K562 (cell line): ENCODE data around the gene NRXN3. TPM values are rescaled to one million over a fixed set of nuclear protein-coding genes. Genes with fewer than 3 reads are reported as not detected.

Experiments used
- ATAC-seq: fragments of 200-7000 bp; cut with Tn5 transposase; 3 replicates; pipeline ENCODE4 v1.9.1; 2020; ENCODE audit warnings: moderate library complexity
- BruUV-seq: library from RNA; stranded (reverse); fragments of 400-500 nt; replicated peaks from 2 replicates; lab custom pipeline; 2021; lab: Mats Ljungman, UMichigan
- CTCF ChIA-PET: fragments of 300-600 bp; formaldehyde crosslinking; extraction: SDS; loops from one replicate; lab custom pipeline; 2021; ENCODE audit warnings: low intra/inter-chr PET ratio; lab: Yijun Ruan, JAX
- POLR2A ChIA-PET: fragments of 300-600, 350-650 bp; sonication (Branson Sonifier 250); formaldehyde crosslinking; extraction: SDS; loops from one replicate; lab custom pipeline; 2021; ENCODE audit warnings: antibody characterized with exemption, inconsistent platforms; lab: Yijun Ruan, JAX
- DNase-seq, 4 experiments: peaks; one replicate each; pipeline versions ENCODE4 v3.0.0 to v3.0.0-alpha.2; 2011 to 2018; ENCODE audit warnings: low spot score in 3 of 4, mixed read lengths in 3 of 4; ENCODE audit errors: extremely low read depth in 1 of 4
- FAIRE-seq: peaks from 2 replicates; lab custom pipeline; 2011; peaks lifted over from hg19 to GRCh38; lab: Jason Lieb, UNC
- H2AFZ ChIP-seq: 2 replicates; pipeline ENCODE4 v1.6.0; 2011; ENCODE audit warnings: low read depth, low read length, control low read depth, inconsistent platforms
- H3K27ac ChIP-seq: fragments of 200-600 bp; 3 replicates; pipeline ENCODE4 v1.8.0; 2011; ENCODE audit warnings: low read depth, mild to moderate bottlenecking, control low read depth, inconsistent platforms, low read length, moderate library complexity, mixed read lengths; ENCODE audit errors: extremely low read depth
- H3K27me3 ChIP-seq, 2 experiments: fragments of 300-600 bp in 1 of 2; 2 replicates in 1 of 2; 3 replicates in 1 of 2; pipeline versions ENCODE4 v1.6.0 to v1.8.0; 2011; ENCODE audit warnings: inconsistent platforms in 2 of 2, low read length in 2 of 2, mild to moderate bottlenecking in 1 of 2, mixed read lengths in 1 of 2, moderate library complexity in 1 of 2; ENCODE audit not compliant: control insufficient read depth in 2 of 2, insufficient read depth in 2 of 2
- H3K36me3 ChIP-seq: fragments of 300-600 bp; 3 replicates; pipeline ENCODE4 v1.8.0; 2011; ENCODE audit warnings: mild to moderate bottlenecking, low read length, inconsistent platforms; ENCODE audit not compliant: control insufficient read depth, insufficient read depth
- H3K4me1 ChIP-seq, 2 experiments: fragments of 200-600 bp in 1 of 2; replicated peaks in 1 of 2; 2 replicates in 1 of 2; 3 replicates in 1 of 2; pipeline versions ENCODE4 v1.5.1 to v1.8.0; 2011; ENCODE audit warnings: inconsistent platforms in 2 of 2, low read length in 2 of 2, mild to moderate bottlenecking in 1 of 2, mixed read lengths in 1 of 2, moderate library complexity in 1 of 2; ENCODE audit not compliant: control insufficient read depth in 2 of 2, insufficient read depth in 2 of 2
- H3K4me2 ChIP-seq: 2 replicates; pipeline ENCODE4 v1.6.1; 2011; ENCODE audit warnings: low read length, control low read depth, inconsistent platforms, mixed read lengths; ENCODE audit not compliant: insufficient read depth
- H3K4me3 ChIP-seq: fragments of 200-600 bp; sonication (generic), shearing (Covaris generic); 2 replicates; pipeline ENCODE4 v1.5.1; 2016; ENCODE audit warnings: control low read depth, inconsistent platforms
- H3K79me2 ChIP-seq: fragments of 200-600 bp; 3 replicates; pipeline ENCODE4 v1.8.0; 2011; ENCODE audit warnings: low read length, inconsistent platforms; ENCODE audit not compliant: control insufficient read depth, insufficient read depth
- H3K9ac ChIP-seq, 2 experiments: 2 replicates each; pipeline versions ENCODE4 v1.6.0 to v1.6.1; 2011; ENCODE audit warnings: low read depth in 2 of 2, low read length in 2 of 2, control low read depth in 1 of 2, inconsistent platforms in 1 of 2, mild to moderate bottlenecking in 1 of 2, mixed read lengths in 1 of 2; ENCODE audit not compliant: insufficient read depth in 1 of 2
- H3K9me1 ChIP-seq: one replicate; pipeline ENCODE4 v1.6.0; 2011; ENCODE audit warnings: inconsistent platforms, mild to moderate bottlenecking, low read length, moderate library complexity; ENCODE audit not compliant: control insufficient read depth, insufficient read depth
- H3K9me3 ChIP-seq: replicated peaks from 2 replicates; pipeline ENCODE4 v1.5.1; 2011; ENCODE audit warnings: low read depth, low read length, inconsistent platforms; ENCODE audit not compliant: control insufficient read depth, insufficient read depth
- H4K20me1 ChIP-seq: replicated peaks from 2 replicates; pipeline ENCODE4 v1.6.1; 2011; ENCODE audit warnings: low read length, inconsistent platforms, mixed read lengths; ENCODE audit not compliant: control insufficient read depth, insufficient read depth
- MAFK ChIP-seq: IDR thresholded peaks from 2 replicates; pipeline ENCODE4 v1.6.1; 2011; ENCODE audit warnings: low read length, improper control_type of control experiment
- NR2C2 ChIP-seq, 2 experiments: fragments of 200-800 bp in 1 of 2; sonication (Bioruptor generic) in 1 of 2; sonication (generic) in 1 of 2; formaldehyde crosslinking in 1 of 2; IDR thresholded peaks; 2 replicates each; pipeline versions ENCODE4 v1.6.1 to v1.8.0; 2016 to 2022; ENCODE audit warnings: mild to moderate bottlenecking in 1 of 2, missing compliant biosample characterization in 1 of 2, missing genetic modification characterization in 1 of 2, missing genetic modification reagents in 1 of 2
- SMAD4 ChIP-seq: fragments of 250-450 bp; sonication (Bioruptor Pico); conservative IDR thresholded peaks from 2 replicates; pipeline ENCODE4 v1.8.0; 2021; ENCODE audit warnings: inconsistent platforms, mild to moderate bottlenecking, moderate library complexity
- TBL1XR1 ChIP-seq, 2 experiments: IDR thresholded peaks; 2 replicates each; pipeline ENCODE4 v1.6.1; 2012; ENCODE audit warnings: improper control_type of control experiment in 2 of 2, low read length in 2 of 2, mild to moderate bottlenecking in 1 of 2
- USF2 ChIP-seq: sonication (generic); formaldehyde crosslinking; IDR thresholded peaks from 2 replicates; pipeline ENCODE4 v1.5.0; 2020; ENCODE audit warnings: missing genetic modification reagents
- XRCC3 ChIP-seq: fragments of 450-650 bp; IDR thresholded peaks from 2 replicates; pipeline ENCODE4 v1.6.1; 2017; ENCODE audit warnings: mild to moderate bottlenecking, moderate library complexity
- ZNF239 ChIP-seq: fragments of 250-450 bp; sonication (Bioruptor Pico); IDR thresholded peaks from 2 replicates; pipeline ENCODE4 v1.4.0; 2020; ENCODE audit warnings: mild to moderate bottlenecking
- WGBS: fragments of 100-300 bp; shearing (Covaris generic); methylation state at CpG from one replicate; pipeline ENCODE4 v1.1.6; 2016; ENCODE audit warnings: low coverage, mixed read lengths; ENCODE audit not compliant: insufficient coverage; ENCODE audit errors: missing lambda C conversion rate; 5-methylcytosine and 5-hydroxymethylcytosine counted together
- in situ Hi-C: fragments of 300-500 bp; cut with MboI; formaldehyde crosslinking; loops from 4 replicates; pipeline ENCODE4 v1.15.0; 2018; ENCODE audit warnings: inconsistent platforms, mixed read lengths
- intact Hi-C: fragments of 100-400 bp; cut with micrococcal nuclease; formaldehyde crosslinking; loops from 2 replicates; pipeline ENCODE4 v1.14.2; 2022
- polyA plus RNA-seq, 8 experiments: library from polyadenylated mRNA; depleted of rRNA in 4 of 8; stranded (reverse) in 5 of 8; unstranded in 3 of 8; fragments of >200 nt; fragmentation: Nextera tagmentation in 2 of 8; fragmentation: Illumina TruSeq in 1 of 8; extraction: Ambion mirVana in 2 of 8; extraction: Trizol in 1 of 8; gene quantifications; 2 replicates each; pipeline versions ENCODE4 v1.2.1 to v1.2.3, GENCODE V29; 2011 to 2014; ENCODE audit warnings: inconsistent platforms in 1 of 8, missing spikeins in 1 of 8
- total RNA-seq, 7 experiments: library from RNA; depleted of rRNA in 6 of 7; stranded (reverse); fragments of >200 nt in 6 of 7; fragmentation: Illumina TruSeq in 2 of 7; extraction: Trizol in 2 of 7; gene quantifications; 2 replicates each; pipeline versions ENCODE4 v1.2.1 to v1.2.3, GENCODE V29; 2011 to 2021; ENCODE audit warnings: low replicate concordance in 1 of 7
- TF ChIP-seq, protein P1 (sequence below), 3 experiments: IDR thresholded peaks in 2 of 3; conservative IDR thresholded peaks in 1 of 3; 2 replicates each; pipeline ENCODE4 v1.5.1; 2011 to 2012; ENCODE audit warnings: low read length in 3 of 3, mild to moderate bottlenecking in 3 of 3, control low read depth in 2 of 3, improper control_type of control experiment in 1 of 3, inconsistent platforms in 1 of 3, low read depth in 1 of 3, mixed read lengths in 1 of 3, moderate library complexity in 1 of 3; ENCODE audit not compliant: insufficient read depth in 2 of 3
- TF ChIP-seq, protein P2 (sequence below): fragments of 450-650 bp; formaldehyde crosslinking; IDR thresholded peaks from 2 replicates; pipeline ENCODE4 v1.4.0; 2020; ENCODE audit warnings: mild to moderate bottlenecking

NRXN3 gene
- total and polyA plus RNA-seq, 9 of the 15 experiments (the other 6 are each of a cell fraction or from before 2014, with no cell fraction given), result 0.09 TPM; not detected in 8

- ChIA-PET POLR2A (no interaction called here), CTCF (no interaction called here)
- H3K9me1 ChIP-seq, result no peaks in the 10 kb centered on the region
- no peaks in the 10 kb centered on the region for H3K4me1 ChIP-seq
- H3K4me3 ChIP-seq, result no peak overlapping the region
- in situ Hi-C loops (no loop called here), intact Hi-C loops (no loop called here)
- FAIRE-seq, result no peak
- no peak for ATAC-seq
- H4K20me1 ChIP-seq, result no peaks in the 10 kb centered on the region
- no peaks in the 10 kb centered on the region for H3K79me2 ChIP-seq
- DNase-seq, result no peak
- BruUV-seq, result no TSS peak
- no peak overlapping the region for H3K27ac ChIP-seq
- no peaks in the 10 kb centered on the region for H3K27me3 ChIP-seq
- WGBS, result 0% methylated on average over 3 of the region's 3 CpGs
- no peak overlapping the region for H3K4me2 ChIP-seq
- H3K9me3 ChIP-seq, result no peaks in the 10 kb centered on the region
- H2AFZ ChIP-seq, result no peak overlapping the region
- no peaks in the 10 kb centered on the region for H3K36me3 ChIP-seq
- H3K9ac ChIP-seq, result no peak overlapping the region
- TF ChIP-seq USF2 (no peak), ZNF239 (no peak), NR2C2 (CRISPR knock-in tag; IDR thresholded peaks at IDR 0.05) (no peak), NR2C2 (tag; IDR thresholded peaks at IDR 0.05) (no peak)
- TF ChIP-seq, all 486 proteins: peak for 0
These were observed 733.9 kb downstream of the NRXN3 start for GRCh38 chr14:78904094-78904493.

GRCh38 chr14:78917462-78917861, 747.3 kb downstream of the NRXN3 start:
- no peak for DNase-seq
- POLR2A ChIA-PET, result interaction anchor here (0.7 kb wide), 1 partner anchor 51 kb away, joined by 3 read pairs; no protein-coding TSS in a partner anchor
- CTCF ChIA-PET, result no interaction called here
- no peak overlapping the region for H3K9ac ChIP-seq
- no peaks in the 10 kb centered on the region for H3K27me3 ChIP-seq
- H3K9me3 ChIP-seq, result no peaks in the 10 kb centered on the region
- no peaks in the 10 kb centered on the region for H3K36me3 ChIP-seq
- in situ Hi-C loops, result no loop called here
- no peak overlapping the region for H2AFZ ChIP-seq
- intact Hi-C loops, result no loop called here
- ATAC-seq, result no peak
- H3K4me2 ChIP-seq, result no peak overlapping the region
- WGBS, result 0% methylated on average over 1 of the region's 1 CpG
- no peaks in the 10 kb centered on the region for H3K79me2 ChIP-seq
- H3K27ac ChIP-seq, result no peak overlapping the region
- H3K9me1 ChIP-seq, result no peaks in the 10 kb centered on the region
- no peaks in the 10 kb centered on the region for H3K4me1 ChIP-seq
- no peaks in the 10 kb centered on the region for H4K20me1 ChIP-seq
- H3K4me3 ChIP-seq, result no peak overlapping the region
- no TSS peak for BruUV-seq
- no peak for FAIRE-seq
- TF ChIP-seq MAFK (no peak), SMAD4 (CRISPR knock-in tag) (no peak), TBL1XR1 (IDR thresholded peaks at IDR 0.05; ENCODE audit: low read length in 2 of 2) (no peak), XRCC3 (no peak)
- TF ChIP-seq, protein P1, sequence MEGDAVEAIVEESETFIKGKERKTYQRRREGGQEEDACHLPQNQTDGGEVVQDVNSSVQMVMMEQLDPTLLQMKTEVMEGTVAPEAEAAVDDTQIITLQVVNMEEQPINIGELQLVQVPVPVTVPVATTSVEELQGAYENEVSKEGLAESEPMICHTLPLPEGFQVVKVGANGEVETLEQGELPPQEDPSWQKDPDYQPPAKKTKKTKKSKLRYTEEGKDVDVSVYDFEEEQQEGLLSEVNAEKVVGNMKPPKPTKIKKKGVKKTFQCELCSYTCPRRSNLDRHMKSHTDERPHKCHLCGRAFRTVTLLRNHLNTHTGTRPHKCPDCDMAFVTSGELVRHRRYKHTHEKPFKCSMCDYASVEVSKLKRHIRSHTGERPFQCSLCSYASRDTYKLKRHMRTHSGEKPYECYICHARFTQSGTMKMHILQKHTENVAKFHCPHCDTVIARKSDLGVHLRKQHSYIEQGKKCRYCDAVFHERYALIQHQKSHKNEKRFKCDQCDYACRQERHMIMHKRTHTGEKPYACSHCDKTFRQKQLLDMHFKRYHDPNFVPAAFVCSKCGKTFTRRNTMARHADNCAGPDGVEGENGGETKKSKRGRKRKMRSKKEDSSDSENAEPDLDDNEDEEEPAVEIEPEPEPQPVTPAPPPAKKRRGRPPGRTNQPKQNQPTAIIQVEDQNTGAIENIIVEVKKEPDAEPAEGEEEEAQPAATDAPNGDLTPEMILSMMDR (IDR thresholded peaks at IDR 0.05 in 2 of 3, conservative IDR thresholded peaks at IDR 0.05 in 1 of 3; ENCODE audit: insufficient read depth in 2 of 3, low read depth in 1 of 3, low read length in 3 of 3), result no peak
- TF ChIP-seq, protein P2, sequence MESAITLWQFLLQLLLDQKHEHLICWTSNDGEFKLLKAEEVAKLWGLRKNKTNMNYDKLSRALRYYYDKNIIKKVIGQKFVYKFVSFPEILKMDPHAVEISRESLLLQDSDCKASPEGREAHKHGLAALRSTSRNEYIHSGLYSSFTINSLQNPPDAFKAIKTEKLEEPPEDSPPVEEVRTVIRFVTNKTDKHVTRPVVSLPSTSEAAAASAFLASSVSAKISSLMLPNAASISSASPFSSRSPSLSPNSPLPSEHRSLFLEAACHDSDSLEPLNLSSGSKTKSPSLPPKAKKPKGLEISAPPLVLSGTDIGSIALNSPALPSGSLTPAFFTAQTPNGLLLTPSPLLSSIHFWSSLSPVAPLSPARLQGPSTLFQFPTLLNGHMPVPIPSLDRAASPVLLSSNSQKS (CRISPR knock-in tag), result no peak
